HG03521 (cell line): ENCODE measurements around the gene RPS25.
"Not testable (repeated sequence)": the region's sequence is repeated elsewhere in the genome, so short reads cannot be mapped to it uniquely, and the experiment has no call there.

Source experiments
- ATAC-seq: cut with Tn5 transposase; IDR thresholded peaks from one replicate; pipeline ENCODE4 v1.9.1; 2021; ENCODE audit warnings: mild to moderate bottlenecking, moderate library complexity; ENCODE audit not compliant: unreplicated experiment

The RPS25 gene

DNA sequence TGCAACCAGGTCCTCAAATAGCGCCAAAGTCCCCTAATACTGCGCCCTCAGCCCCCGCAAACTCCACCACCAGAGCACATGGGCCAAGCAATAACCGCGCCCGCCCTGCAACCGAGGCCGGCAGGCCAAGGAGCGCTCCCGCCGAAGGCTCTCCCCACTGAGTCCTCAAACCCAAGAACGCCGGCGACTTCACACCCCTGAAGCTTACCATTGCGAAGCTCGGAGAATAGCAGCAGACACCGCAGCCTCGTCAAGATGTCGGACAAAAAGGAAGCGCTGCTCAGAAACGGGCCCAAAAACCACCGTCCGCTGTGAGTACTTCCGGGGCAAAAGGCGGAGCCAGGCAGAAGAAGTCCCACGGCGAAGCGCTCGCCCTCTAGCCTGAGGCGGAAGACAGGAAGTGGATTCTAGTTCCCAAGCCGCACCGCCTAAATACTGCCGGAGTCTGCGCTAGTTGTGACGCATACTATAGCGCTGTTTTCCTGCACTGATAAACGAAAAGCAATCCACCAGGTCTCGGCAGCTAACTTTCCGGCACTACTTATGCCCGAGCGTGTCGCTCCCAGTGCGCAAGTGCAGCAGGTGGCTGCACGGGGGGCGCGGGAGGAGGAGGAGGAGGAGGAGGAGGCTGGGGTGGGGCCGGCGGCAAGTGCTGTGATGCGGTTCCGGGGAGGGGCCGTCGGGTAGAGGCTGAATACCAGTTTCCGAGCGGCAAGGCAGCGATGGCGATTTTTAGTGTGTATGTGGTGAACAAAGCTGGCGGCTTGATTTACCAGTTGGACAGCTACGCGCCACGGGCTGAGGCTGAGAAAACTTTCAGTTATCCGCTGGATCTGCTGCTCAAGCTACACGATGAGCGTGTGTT lies at the start of gene RPS25, which contains the start of gene TRAPPC4:
Gene RPS25 (minus strand): TSS at position 270 of the 865 bp plus-strand sequence. CDS start 59 bp downstream, at position 211.
Gene TRAPPC4 (plus strand): TSS at position 693 of the 865 bp plus-strand sequence. CDS start 30 bp downstream, at position 723.
- ATAC-seq = peak; percentile 86

DNA sequence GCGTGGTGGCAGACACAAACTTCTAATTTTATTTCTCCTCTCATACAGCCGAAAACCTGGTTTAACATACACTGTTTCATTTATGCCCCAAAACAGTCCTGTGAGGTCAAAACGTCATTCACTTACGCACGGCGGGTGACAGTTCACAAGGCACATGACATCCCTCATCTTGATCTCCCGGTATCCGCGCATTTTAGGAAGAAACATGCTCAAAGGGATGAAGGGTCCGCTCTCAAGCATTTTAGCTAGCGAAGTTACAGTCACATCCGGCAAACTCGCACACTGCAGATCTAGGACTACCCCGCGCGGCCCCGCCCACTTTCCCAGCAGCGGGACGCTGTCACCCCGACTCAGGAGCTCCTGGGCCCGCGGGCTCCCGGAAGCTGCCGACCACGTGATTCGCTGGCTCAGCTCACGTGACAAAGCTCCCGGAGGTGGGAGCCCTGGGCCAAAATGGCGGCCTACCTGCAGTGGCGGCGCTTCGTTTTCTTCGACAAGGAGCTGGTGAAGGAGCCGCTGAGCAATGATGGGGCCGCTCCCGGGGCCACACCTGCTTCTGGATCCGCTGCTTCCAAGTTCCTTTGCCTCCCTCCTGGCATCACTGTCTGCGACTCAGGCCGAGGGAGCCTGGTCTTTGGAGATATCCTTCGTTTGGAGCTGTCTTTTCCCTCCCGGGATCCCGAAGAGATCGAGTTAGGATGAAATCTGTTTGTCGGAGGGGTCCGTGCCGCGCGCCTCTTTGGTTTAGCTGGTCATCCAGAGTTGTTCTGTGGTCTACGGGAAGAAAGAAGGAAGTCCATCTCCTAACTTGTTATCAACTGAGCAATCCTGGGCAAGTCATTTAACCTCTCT lies 49.5 kb upstream of the RPS25 start, which contains the start of gene VPS11:
Gene VPS11 (plus strand): TSS at position 448 of the 852 bp plus-strand sequence. CDS start 6 bp downstream, at position 454.
- peak; percentile 93 for ATAC-seq

DNA sequence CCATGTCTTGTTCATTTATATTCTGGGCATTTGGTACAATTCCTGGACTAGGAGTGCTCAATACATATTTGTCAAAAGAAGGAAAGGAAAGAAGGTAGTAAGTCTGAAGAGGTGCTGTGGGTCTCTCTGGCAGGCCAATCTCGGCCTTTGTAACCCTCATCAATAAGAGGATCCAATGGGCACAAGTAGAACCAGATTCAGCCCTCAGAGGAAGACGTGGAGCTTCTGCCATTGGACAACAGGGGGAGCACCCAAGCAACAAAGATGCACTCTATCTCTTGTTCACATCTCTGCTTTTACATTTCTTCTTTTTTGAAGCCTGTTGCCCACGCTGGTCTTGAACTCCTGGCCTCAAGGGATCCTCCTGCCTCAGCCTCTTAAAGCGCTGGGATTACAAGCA lies 47.2 kb upstream of the RPS25 start:
- ATAC-seq = no peak

DNA sequence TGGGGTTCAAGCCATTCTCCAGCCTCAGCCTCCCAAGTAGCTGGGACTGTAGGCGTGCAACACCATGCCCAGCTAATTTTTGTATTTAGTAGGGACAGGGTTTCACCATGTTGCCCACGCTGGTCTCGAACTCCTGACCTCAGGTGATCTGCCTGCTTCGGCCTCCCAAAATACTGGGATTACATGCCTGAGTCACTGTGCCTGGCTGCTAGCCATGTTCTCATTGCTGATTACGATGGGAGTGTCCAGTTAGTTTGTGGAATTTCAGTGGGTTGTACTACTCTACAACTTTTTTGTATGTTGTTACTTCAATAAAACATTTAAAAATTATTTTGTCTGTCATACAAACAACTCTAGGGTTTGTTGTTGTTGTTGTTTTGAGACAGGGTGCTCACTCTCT lies 44.6 kb upstream of the RPS25 start:
- no peak for ATAC-seq

DNA sequence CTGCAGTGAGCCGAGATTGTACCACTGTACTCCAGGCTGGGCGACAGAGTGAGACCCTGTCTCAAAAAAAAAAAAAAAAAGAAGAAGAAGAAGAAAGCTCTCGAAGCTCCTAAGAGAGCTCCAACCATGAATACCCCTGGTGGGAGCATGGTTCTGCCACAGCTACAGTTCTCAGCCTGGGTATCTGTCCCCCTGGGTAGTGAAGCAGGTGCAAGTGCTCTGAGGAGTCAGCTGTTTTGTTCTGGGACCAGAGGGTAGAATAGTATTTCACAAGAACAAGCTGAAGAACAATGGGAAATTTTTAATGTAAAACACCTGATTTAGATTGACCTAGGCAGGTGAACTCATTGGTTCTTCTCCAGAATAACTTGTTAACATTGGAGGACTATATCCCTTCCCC lies 43.1 kb upstream of the RPS25 start:
- ATAC-seq = no peak

DNA sequence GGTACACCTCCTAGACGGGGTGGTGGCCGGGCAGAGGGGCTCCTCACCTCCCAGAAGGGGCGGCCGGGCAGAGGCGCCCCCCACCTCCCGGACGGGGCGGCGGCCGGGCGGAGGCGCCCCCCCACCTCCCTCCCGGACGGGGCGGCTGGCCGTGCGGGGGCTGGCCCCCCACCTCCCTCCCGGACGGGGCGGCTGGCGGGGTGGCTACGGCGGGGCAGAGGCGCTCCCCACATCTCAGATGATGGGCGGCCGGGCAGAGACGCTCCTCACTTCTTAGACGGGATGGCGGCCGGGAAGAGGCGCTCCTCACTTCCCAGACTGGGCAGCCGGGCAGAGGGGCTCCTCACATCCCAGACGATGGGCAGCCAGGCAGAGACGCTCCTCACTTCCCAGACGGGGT lies 41.0 kb upstream of the RPS25 start:
- ATAC-seq = not testable (repeated sequence)

DNA sequence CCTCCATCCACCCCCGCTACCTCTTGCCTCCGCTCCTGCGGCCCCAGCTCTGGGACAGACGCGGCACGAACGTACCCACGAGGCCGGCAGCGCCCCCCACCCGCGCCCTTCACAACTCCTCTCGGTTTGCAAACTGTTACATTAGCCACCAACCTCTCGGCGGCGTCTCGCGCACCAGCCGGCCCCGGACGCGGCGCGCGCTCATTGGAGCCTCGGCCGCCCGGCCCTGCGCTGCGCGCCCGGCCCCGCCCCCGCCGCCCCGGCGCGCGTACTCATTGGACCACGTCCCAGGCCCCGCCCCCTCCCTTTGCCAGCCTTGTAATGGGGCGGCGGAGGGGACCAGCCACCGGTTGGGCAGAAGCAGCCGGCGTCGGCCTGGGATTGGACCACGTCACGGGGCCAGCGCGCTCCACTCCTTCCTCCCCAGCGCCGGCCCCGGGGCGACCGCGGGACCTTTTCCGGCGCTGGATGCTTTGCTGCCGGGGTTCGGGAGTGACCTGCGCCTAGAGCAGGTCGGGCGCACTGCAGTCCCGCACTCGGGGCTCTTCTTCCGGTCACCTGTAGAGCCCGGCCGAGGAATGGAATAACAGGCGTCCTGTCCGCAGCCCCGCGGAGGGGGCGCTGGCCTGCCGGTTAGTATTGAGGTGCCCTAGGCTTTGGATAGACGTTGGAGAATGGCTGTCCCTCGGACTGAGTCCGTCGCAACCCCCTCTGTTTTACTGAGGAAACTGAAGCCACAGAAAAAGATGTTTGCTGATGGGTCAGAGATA lies 39.0 kb upstream of the RPS25 start, which contains the start of gene HYOU1:
Gene HYOU1 (minus strand): TSS at position 206 of the 770 bp plus-strand sequence. CDS start 1,045 bp downstream, outside the sequence.
- ATAC-seq = peak; percentile 89

DNA sequence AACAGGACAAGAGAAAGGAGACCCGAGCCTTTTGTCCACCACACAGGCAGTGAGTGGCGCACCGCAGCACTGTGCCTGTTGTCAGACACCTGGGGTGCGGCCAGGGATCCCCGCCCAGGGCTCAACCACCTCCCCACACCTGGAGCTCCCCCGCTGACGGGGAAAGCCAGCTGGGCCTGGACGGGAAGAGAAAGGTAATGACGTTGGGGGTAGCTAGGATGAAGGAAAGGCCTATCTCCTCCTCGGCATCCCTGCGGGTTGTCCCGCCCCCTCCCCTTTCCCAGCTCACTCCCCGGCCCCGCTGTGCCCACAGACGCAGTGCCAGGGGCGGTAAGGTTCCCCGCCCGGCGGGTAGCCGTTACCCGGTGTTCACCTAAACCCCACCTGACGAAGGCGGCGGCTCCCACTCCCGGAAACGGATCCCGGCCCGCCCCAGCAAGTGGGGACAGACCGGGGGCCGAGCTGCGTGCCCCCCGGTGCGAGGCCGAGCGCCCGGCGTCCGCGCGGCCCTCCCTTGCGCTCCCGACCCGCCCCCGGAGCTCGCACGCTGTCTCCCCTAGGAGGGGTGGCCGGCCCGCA lies 38.4 kb upstream of the RPS25 start:
- peak; percentile 9 for ATAC-seq

DNA sequence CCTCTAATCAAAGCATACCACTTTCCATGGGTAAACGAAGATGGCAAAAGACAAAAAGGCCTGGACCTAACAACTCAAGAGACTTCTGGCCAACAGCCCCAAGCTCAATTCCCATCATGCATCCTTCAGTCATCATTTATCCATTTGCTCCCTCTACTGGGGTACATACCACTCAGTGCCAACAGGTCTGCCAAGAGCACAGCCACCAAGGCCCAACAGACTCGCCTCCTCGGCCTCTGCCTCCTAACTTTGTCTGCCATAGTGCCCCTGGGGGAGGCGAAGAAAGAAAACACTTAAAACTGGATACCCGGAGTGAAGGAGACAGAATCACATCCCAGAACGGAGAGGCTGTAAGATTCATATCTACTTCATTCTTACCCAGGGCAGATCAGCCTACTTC lies 37.8 kb upstream of the RPS25 start:
- ATAC-seq = no peak

DNA sequence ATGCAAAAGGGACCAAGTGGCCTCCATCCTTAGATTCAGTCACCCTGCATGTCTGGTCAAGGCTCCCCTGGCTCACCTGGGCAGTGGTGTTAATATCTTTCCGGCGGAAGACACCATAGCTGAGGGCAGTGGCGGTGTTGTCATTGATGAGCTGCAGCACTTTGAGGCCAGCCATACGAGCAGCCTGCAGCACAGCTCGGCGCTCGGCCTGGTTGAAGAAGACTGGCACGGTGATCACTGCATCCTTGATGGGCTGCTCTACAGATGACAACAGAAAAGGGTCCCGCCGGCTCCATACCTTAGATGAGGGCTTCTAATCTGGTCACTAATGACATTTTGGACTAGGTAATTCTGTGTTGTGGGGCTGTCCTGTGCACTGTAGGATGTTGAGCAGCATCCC lies 36.3 kb upstream of the RPS25 start:
- no peak for ATAC-seq

DNA sequence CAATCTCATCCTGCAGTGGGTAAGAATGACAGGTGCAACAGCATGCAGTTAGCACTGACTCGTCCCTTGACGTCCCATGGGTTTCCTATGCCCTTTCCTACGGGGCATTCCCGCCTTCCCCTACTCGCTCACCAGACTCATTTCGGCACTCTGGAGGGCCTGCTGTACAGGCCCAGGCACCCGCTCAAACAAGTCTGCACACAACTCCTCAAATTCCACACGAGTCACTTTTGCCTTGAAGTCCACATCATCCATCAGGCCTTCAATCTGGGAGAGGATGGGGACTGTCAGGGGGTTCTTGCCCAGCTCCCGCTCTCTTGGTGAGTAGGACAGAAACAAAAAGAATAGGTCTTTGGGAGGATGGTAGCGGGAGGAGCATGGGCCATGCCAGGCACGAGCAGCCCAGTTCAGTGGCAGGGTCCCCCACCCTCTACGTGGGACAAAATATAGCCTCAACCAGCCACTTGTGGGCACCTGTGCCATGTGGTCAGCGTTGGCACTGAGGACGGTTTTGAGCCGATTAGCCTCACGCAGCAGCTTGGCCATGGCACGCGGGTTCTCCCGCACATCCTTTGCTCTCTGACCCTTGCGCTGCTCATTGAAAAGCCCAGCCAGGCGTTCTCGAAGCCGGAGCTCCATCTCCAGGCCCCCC lies 34.1 kb upstream of the RPS25 start:
- ATAC-seq = no peak

DNA sequence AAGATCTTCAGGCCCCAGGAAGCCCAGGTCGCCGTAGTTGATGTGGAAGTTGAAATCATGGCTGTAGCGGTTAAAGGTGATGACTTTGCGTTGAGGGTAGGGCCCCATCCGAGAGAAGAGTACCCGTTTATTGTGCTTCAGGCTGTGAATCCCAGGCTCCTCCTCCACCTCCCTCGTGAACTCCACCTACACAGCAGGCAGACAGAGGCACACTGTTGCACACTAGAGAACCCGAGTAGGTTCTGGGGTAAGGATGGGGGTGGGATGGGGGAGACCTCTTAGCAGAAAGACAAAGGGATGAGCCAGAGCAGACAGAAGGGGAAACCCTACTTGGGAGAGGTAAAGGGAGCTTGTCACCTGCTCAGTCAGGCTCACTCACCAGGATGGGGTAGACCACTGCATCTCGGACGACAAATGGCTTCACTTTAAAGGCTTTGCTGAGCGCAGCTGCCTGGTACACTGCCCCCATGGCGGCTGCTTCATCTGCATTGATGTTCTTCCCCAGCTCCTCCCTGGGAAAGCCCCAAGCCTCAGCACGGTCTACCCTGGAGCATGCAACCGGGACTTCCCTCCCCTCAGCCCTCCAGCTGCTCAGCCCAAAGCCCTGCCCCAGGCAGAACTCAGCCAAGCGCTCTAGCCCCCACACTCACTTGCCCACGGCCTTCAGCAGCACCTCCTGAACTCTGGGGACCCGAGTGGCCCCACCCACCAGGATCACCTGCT lies 33.5 kb upstream of the RPS25 start:
- no peak for ATAC-seq

DNA sequence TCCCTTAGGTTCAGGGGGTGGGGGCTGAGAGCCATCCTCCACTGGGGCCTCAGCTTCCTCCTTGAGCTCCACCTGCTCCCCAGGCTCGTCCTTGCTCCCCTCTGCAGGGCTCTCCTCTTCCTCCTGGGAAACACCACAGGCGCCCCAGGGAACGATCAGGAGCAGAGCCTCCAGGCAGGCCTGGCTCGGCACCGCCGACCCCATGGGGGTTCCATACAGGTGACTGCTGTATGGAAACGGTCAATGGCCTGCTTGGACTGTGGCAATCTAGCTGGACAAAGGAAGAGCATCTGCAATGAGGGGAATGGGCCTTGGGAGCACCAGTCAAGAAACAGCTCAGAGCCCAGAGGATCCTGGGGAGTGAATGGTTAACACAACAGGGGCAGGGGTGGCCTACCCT lies 30.9 kb upstream of the RPS25 start:
- no peak for ATAC-seq

DNA sequence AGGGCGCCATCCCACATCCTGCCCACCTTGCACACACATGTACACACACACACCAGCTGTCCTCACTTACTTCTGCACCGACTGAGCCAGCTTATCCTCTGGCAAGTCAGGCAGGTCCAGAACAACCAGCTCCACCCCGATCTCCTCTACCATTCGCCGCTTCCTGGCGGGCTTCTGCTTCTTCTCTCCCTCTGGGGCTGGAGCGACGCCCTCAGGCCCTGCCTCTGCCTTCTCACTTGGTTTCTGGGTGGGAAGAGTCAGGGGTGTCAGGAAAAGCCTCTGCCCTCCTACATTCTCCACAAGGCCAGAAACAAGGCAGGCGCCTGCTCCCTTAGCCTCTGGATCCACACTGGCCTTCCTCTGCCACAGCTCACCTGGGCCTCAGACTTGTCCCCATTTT lies 30.5 kb upstream of the RPS25 start:
- ATAC-seq = no peak

DNA sequence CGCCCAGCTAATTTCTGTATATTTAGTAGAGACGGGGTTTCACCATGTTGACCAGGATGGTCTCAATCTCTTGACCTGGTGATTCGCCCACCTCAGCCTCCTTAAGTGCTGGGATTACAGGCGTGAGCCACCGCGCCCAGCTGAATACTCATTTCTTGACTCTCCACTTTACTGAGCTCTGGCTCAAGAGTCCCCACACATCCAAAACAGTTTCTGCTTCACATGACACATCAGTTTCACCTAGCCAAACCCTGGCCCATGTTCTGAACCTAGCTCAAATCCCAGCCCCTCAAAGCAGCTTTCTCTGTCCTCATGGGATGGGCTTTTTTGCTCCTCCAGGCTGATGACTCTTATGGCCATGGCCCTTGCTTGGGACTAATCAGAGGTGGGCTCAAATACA lies 29.1 kb upstream of the RPS25 start:
- no peak for ATAC-seq

DNA sequence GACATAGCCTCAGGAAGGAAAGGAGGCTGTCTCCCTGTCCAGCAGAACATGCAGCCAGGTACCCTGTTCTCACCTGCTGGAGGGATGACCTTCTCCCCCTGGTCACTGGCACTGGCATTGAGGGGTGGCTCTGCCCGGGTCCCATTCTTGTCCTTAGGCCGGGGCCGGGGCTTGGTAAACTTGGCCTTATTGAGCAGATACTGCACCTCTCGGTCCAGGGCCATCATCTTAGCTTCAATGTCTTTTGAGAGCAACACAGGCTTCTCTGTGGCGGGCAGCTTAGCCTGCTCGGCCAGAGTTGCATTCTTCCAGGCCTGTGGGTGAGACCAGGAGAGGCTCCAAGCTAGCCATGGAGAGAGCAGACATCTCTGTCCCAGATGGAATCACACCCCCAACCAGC lies 28.3 kb upstream of the RPS25 start:
- no peak for ATAC-seq

DNA sequence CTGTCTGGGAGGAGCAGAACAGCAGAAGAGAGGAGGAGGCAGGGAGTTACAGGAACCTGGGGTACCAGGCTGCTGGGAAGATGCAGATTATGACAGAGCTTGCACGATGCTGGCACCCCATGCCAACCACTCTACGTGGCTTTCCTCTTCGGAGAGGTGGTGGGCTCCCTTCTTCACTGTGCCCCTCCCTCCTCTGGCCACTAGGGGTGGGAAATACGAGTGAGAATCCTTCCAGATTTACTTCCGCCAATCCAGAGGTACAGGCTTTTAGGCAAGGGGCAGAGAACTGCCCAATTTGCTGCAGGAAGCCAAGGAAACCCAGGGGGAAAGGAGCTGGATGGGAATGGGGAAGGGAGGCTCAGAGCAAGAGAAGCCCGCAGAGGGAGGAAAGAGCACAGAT lies 26.6 kb upstream of the RPS25 start:
- ATAC-seq = no peak

DNA sequence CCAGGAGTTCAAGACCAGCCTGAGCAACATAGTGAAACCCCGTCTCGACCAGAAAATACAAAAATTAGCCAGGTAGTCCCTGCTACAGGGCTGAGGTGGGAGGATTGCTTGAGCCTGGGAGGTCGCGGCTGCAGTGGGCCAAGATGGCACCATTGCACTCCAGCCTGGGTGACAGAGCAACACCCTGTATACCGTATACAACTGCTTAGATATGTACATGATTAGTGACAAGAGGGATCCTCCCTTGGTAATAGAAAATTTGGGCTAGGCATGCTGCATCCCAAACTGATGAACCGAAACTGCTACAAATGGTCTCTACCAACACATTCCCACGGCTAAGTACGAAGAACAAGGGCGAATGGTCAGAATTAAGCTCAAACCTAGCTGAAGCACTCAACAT lies 24.8 kb upstream of the RPS25 start:
- ATAC-seq = no peak

DNA sequence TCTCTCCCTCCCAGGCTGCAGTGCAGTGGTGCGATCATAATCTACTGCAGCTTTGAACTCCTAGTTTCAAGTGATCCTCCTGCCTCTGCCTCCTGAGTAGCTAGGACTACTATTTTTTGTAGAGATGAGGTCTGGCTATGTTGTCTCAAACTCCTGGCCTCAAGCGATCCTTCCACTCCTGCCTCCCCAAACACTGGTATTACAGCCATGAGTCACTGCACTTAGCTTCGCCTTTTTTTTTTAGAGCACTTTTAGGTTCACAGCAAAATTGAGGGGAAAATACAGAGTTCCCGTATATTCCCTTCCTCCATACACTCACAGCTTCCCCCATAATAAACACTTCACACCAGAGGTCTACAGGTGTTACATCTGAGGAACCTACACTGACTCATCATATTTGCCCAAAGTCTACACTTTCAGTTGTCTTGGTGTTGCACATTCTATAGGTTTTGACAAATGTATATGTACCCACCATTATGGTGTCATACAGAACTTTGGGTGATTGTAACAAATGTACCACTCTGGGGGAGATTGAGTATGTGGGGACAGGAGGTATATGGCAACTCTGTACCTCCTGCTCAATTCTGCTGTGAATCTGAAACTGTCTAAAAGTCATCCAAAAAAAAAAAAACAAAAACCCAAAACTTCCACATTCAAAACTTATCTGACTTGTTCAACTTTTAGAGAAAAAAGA lies 23.8 kb upstream of the RPS25 start:
- no peak for ATAC-seq
